Suprapubic skin (tissue), 4 donors: ENCODE measurements around the gene SCUBE1. TPM values are rescaled to one million over a fixed set of nuclear protein-coding genes. Genes with fewer than 3 reads are reported as not detected.

ENCODE experiments used
- DNase-seq, 2 donors: peaks; one replicate each; pipeline ENCODE4 v3.0.0-alpha.2; 2019; ENCODE audit warnings: low spot score in 2 of 2
- H3K27ac ChIP-seq: fragments of 200-600 bp; sonication (generic); one replicate; pipeline ENCODE4 v1.5.1; 2019
- H3K27me3 ChIP-seq: fragments of 200-600 bp; sonication (generic); one replicate; pipeline ENCODE4 v1.5.1; 2019
- H3K36me3 ChIP-seq: fragments of 200-600 bp; sonication (generic); one replicate; pipeline ENCODE4 v1.5.1; 2019
- H3K4me1 ChIP-seq: fragments of 200-600 bp; sonication (generic); one replicate; pipeline ENCODE4 v1.5.1; 2019
- H3K4me3 ChIP-seq: fragments of 200-600 bp; sonication (generic); one replicate; pipeline ENCODE4 v1.5.1; 2019; ENCODE audit warnings: mild to moderate bottlenecking
- H3K9me3 ChIP-seq: fragments of 200-600 bp; sonication (generic); one replicate; pipeline ENCODE4 v1.5.1; 2019
- EP300 ChIP-seq: sonication (generic); formaldehyde crosslinking; IDR thresholded peaks from one replicate; pipeline ENCODE4 v1.6.1; 2017; ENCODE audit warnings: antibody characterized with exemption
- POLR2A ChIP-seq, 2 donors: fragments of 450-650 bp; IDR thresholded peaks; one replicate each; pipeline ENCODE4 v1.6.1; 2017; ENCODE audit warnings: antibody characterized with exemption in 2 of 2, mild to moderate bottlenecking in 2 of 2, moderate library complexity in 2 of 2
- POLR2AphosphoS5 ChIP-seq, 3 donors: sonication (generic); formaldehyde crosslinking; IDR thresholded peaks; one replicate each; pipeline ENCODE4 v1.6.1; 2017; ENCODE audit warnings: antibody characterized with exemption in 3 of 3
- WGBS: methylation state at CpG from one replicate; pipeline ENCODE4 v1.1.5; 2018; 5-methylcytosine and 5-hydroxymethylcytosine counted together
- total RNA-seq, 4 donors: library from RNA; depleted of rRNA; stranded (reverse); fragments of >200 nt; gene quantifications; one replicate each; pipeline ENCODE4 v1.1.0, GENCODE V29; 2016
- TF ChIP-seq, protein P1 (sequence below), 2 donors: fragments of 200-600 bp in 1 of 2; fragments of 450-650 bp in 1 of 2; sonication (generic) in 1 of 2; IDR thresholded peaks; one replicate each; pipeline ENCODE4 v1.5.1; 2016 to 2019; ENCODE audit warnings: antibody characterized with exemption in 2 of 2, mild to moderate bottlenecking in 1 of 2, moderate library complexity in 1 of 2

The SCUBE1 gene
- total RNA-seq, 4 donors from 2014 or later = 0.47 to 1.1 (median 0.78) TPM

DNA sequence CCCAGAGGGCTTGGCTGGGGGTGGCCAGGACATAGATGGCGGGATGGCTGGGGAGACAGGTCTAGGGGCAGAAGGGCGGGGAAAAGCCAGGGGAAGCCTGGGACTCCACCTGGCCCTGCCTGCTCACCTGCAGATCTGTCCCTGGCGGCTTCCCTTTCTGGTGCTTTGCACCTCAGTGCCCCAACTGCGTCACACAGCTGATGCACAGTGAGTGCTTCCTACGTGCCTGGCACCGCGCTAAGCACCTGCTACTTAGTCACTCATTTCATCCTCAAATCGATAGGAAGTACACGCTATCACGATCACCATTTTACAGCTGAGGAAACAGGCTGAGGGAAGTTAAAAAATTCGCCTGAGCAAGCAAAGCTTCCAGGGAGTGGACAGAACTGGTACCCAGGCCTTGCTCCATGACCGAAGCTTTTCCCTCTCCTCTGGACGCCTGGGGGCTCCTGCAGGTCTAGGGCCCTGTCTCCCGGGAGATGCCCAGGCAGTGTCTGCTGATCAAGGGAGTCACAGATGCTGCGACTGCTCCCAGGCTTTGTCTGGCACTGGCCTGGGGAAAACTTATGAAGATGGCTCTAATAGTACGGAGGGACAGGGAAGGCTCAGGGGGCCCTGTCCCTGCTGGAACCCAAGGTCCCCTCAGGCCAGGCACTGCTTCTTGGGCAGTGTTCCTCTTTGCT, 93.2 kb downstream of the SCUBE1 start:
- no peak overlapping the region for H3K4me3 ChIP-seq
- WGBS = 85% methylated on average over 13 of the region's 16 CpGs
- H3K9me3 ChIP-seq = no peaks in the 10 kb centered on the region
- TF ChIP-seq EP300 = no peak
- no peak for TF ChIP-seq POLR2AphosphoS5 (IDR thresholded peaks at IDR 0.05)
- TF ChIP-seq, protein P1, sequence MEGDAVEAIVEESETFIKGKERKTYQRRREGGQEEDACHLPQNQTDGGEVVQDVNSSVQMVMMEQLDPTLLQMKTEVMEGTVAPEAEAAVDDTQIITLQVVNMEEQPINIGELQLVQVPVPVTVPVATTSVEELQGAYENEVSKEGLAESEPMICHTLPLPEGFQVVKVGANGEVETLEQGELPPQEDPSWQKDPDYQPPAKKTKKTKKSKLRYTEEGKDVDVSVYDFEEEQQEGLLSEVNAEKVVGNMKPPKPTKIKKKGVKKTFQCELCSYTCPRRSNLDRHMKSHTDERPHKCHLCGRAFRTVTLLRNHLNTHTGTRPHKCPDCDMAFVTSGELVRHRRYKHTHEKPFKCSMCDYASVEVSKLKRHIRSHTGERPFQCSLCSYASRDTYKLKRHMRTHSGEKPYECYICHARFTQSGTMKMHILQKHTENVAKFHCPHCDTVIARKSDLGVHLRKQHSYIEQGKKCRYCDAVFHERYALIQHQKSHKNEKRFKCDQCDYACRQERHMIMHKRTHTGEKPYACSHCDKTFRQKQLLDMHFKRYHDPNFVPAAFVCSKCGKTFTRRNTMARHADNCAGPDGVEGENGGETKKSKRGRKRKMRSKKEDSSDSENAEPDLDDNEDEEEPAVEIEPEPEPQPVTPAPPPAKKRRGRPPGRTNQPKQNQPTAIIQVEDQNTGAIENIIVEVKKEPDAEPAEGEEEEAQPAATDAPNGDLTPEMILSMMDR (IDR thresholded peaks at IDR 0.05) = no peak
- no peak for TF ChIP-seq POLR2A (IDR thresholded peaks at IDR 0.05)
- no peaks in the 10 kb centered on the region for H3K36me3 ChIP-seq
- no peak overlapping the region for H3K27ac ChIP-seq
- no peak for DNase-seq
- no peaks in the 10 kb centered on the region for H3K4me1 ChIP-seq
- H3K27me3 ChIP-seq = peaks cover 8% of the 10 kb centered on the region

- Histone ChIP-seq H3K36me3 (no peaks in the 10 kb centered on the region), H3K9me3 (no peaks in the 10 kb centered on the region), H3K4me3 (no peak overlapping the region), H3K27me3 (no peaks in the 10 kb centered on the region), H3K27ac (no peak overlapping the region), H3K4me1 (no peaks in the 10 kb centered on the region)
- DNase-seq = no peak
- no peak for TF ChIP-seq POLR2AphosphoS5 (IDR thresholded peaks at IDR 0.05)
- TF ChIP-seq POLR2A (IDR thresholded peaks at IDR 0.05) = no peak
- TF ChIP-seq, protein P1 (IDR thresholded peaks at IDR 0.05) = no peak
- no peak for TF ChIP-seq EP300
- 84% methylated on average over 10 of the region's 10 CpGs for WGBS
Observed at GRCh38 chr22:43247546-43248260, 95.5 kb downstream of the SCUBE1 start.

DNA sequence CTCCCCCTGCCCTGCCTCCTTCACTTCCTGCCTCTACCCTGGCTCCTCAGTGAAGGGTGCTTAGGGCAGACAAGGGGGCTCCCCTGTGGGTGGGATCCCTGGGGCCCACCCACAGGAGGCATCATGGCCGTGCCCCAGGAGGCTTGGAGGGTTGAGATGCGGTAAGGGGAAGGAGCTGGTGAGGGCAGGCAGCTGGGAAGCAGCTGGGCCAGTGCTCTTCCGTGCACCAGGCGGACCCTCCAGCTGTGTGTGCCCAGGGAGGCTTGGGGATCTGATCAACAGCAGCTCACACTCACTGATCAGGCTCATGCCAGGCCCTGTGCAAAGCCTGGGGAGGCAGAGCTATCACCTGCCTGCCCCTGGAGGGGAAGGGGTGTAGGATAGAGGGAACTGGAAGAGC, 97.0 kb downstream of the SCUBE1 start:
- no peak for DNase-seq
- H3K4me3 ChIP-seq = no peak overlapping the region
- no peaks in the 10 kb centered on the region for H3K9me3 ChIP-seq
- no peaks in the 10 kb centered on the region for H3K36me3 ChIP-seq
- 80% methylated on average over 2 of the region's 4 CpGs for WGBS
- no peaks in the 10 kb centered on the region for H3K4me1 ChIP-seq
- H3K27ac ChIP-seq = no peak overlapping the region
- TF ChIP-seq POLR2A (IDR thresholded peaks at IDR 0.05) = no peak
- TF ChIP-seq, protein P1 (IDR thresholded peaks at IDR 0.05) = no peak
- TF ChIP-seq EP300 = no peak
- TF ChIP-seq POLR2AphosphoS5 (IDR thresholded peaks at IDR 0.05) = no peak
- H3K27me3 ChIP-seq = no peaks in the 10 kb centered on the region

DNA sequence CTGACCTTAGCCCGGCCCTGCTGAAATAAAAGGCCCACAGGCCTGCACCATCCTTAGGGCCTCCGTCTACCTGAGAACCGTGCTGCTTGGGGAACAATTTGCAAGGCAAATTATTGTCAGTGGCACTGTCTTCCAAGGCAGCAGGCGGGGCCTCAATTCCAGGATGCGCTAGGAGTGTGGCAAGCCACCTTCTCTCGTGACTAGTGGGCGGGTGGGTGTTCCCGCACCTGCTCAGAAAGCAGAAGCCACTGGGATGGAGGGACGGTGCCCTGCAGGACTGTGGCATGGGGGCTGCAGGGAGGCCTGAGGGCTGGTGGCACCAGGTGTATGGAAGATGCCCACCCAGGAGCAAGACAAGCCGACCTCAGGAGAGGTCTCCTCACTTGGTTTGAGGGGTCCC, 97.5 kb downstream of the SCUBE1 start:
- Histone ChIP-seq H3K4me3 (no peak overlapping the region), H3K27ac (no peak overlapping the region), H3K9me3 (no peaks in the 10 kb centered on the region), H3K27me3 (no peaks in the 10 kb centered on the region), H3K4me1 (no peaks in the 10 kb centered on the region), H3K36me3 (no peaks in the 10 kb centered on the region)
- TF ChIP-seq POLR2AphosphoS5 (IDR thresholded peaks at IDR 0.05) (no peak), POLR2A (IDR thresholded peaks at IDR 0.05) (no peak), EP300 (no peak)
- WGBS = 78% methylated on average over 10 of the region's 10 CpGs
- no peak for DNase-seq

GRCh38 chr22:43244803-43245527, 98.2 kb downstream of the SCUBE1 start:
- 85% methylated on average over 10 of the region's 24 CpGs for WGBS

More at GRCh38 chr22:43244803-43245527, 98.2 kb downstream of the SCUBE1 start:
- Histone ChIP-seq H3K27ac (no peak overlapping the region), H3K27me3 (no peaks in the 10 kb centered on the region), H3K36me3 (no peaks in the 10 kb centered on the region), H3K4me1 (no peaks in the 10 kb centered on the region), H3K4me3 (no peak overlapping the region), H3K9me3 (no peaks in the 10 kb centered on the region)
- TF ChIP-seq EP300 (no peak), POLR2AphosphoS5 (IDR thresholded peaks at IDR 0.05) (no peak), POLR2A (IDR thresholded peaks at IDR 0.05) (no peak)
- TF ChIP-seq, protein P1 (IDR thresholded peaks at IDR 0.05) = no peak
- DNase-seq = no peak
